ENCODE results near the gene KPNA4.

The KPNA4 gene

GRCh38 chr3:160545504-160545871 is 19.9 kb downstream of the KPNA4 start:
- TF ChIP-seq REST (IDR thresholded peaks at IDR 0.05; ENCODE audit: insufficient read depth in 1 of 2, low read depth in 2 of 2, low read length in 2 of 2) (no peak), SIN3A (IDR thresholded peaks at IDR 0.05; ENCODE audit: borderline replicate concordance, insufficient read depth, low read length) (no peak), TAF1 (IDR thresholded peaks at IDR 0.05; ENCODE audit: borderline replicate concordance, insufficient read depth, low read length) (no peak), POLR2AphosphoS5 (IDR thresholded peaks at IDR 0.05; ENCODE audit: low read depth, low read length) (no peak), FOXP2 (optimal IDR thresholded peaks at IDR 0.05; ENCODE audit: borderline replicate concordance, extremely low read depth, extremely low read length, insufficient read depth) (no peak)

GRCh38 chr3:160544844-160545503 is 20.4 kb downstream of the KPNA4 start:
- TF ChIP-seq REST (IDR thresholded peaks at IDR 0.05; ENCODE audit: insufficient read depth in 1 of 2, low read depth in 2 of 2, low read length in 2 of 2) = no peak
- TF ChIP-seq TAF1 (IDR thresholded peaks at IDR 0.05; ENCODE audit: borderline replicate concordance, insufficient read depth, low read length) = no peak
- TF ChIP-seq SIN3A (IDR thresholded peaks at IDR 0.05; ENCODE audit: borderline replicate concordance, insufficient read depth, low read length) = no peak
- TF ChIP-seq FOXP2 (optimal IDR thresholded peaks at IDR 0.05; ENCODE audit: borderline replicate concordance, extremely low read depth, extremely low read length, insufficient read depth) = no peak
- TF ChIP-seq POLR2AphosphoS5 (IDR thresholded peaks at IDR 0.05; ENCODE audit: low read depth, low read length) = no peak

GRCh38 chr3:160540551-160540950 is 24.8 kb downstream of the KPNA4 start:
- TF ChIP-seq SIN3A (IDR thresholded peaks at IDR 0.05; ENCODE audit: borderline replicate concordance, insufficient read depth, low read length) (no peak), TAF1 (IDR thresholded peaks at IDR 0.05; ENCODE audit: borderline replicate concordance, insufficient read depth, low read length) (no peak), FOXP2 (optimal IDR thresholded peaks at IDR 0.05; ENCODE audit: borderline replicate concordance, extremely low read depth, extremely low read length, insufficient read depth) (no peak), REST (IDR thresholded peaks at IDR 0.05; ENCODE audit: insufficient read depth in 1 of 2, low read depth in 2 of 2, low read length in 2 of 2) (no peak), POLR2AphosphoS5 (IDR thresholded peaks at IDR 0.05; ENCODE audit: low read depth, low read length) (no peak)

GRCh38 chr3:160538895-160539294 is 26.5 kb downstream of the KPNA4 start:
- TF ChIP-seq SIN3A (IDR thresholded peaks at IDR 0.05; ENCODE audit: borderline replicate concordance, insufficient read depth, low read length) = no peak
- TF ChIP-seq REST (IDR thresholded peaks at IDR 0.05; ENCODE audit: insufficient read depth in 1 of 2, low read depth in 2 of 2, low read length in 2 of 2) = no peak

- TF ChIP-seq SIN3A (IDR thresholded peaks at IDR 0.05; ENCODE audit: borderline replicate concordance, insufficient read depth, low read length) = no peak
- no peak for TF ChIP-seq TAF1 (IDR thresholded peaks at IDR 0.05; ENCODE audit: borderline replicate concordance, insufficient read depth, low read length)
- no peak for TF ChIP-seq REST (IDR thresholded peaks at IDR 0.05; ENCODE audit: insufficient read depth in 1 of 2, low read depth in 2 of 2, low read length in 2 of 2)
These were observed 27.6 kb downstream of the KPNA4 start for GRCh38 chr3:160537729-160538128.
